Measurements from ENCODE around the gene LDHAL6A. TPM values are rescaled to one million over a fixed set of nuclear protein-coding genes. Genes with fewer than 3 reads are reported as not detected.

Gene LDHAL6A
- total RNA-seq, 1 experiment from 2014 or later: not detected

- Histone ChIP-seq H3K56ac (ENCODE audit: insufficient read length, low read depth, low read length) (no peak overlapping the region), H2BK120ac (ENCODE audit: low read depth, low read length, poor library complexity, severe bottlenecking) (no peak overlapping the region), H3K14ac (ENCODE audit: insufficient read depth, low read length) (no peak overlapping the region), H3K4ac (ENCODE audit: low read depth, low read length) (no peak overlapping the region), H3K9ac (ENCODE audit: extremely low read depth, insufficient read length, low read length) (no peak overlapping the region), H3K9me3 (ENCODE audit: control insufficient read depth, low read depth, low read length) (no peaks in the 10 kb centered on the region), H3K18ac (ENCODE audit: insufficient read length, low read depth, low read length) (no peak overlapping the region), H2BK12ac (ENCODE audit: insufficient read length, low read depth, low read length) (no peak overlapping the region), H3K79me1 (ENCODE audit: insufficient read depth, low read depth, low read length, poor library complexity, severe bottlenecking) (no peaks in the 10 kb centered on the region), H2AK5ac (ENCODE audit: insufficient read length, low read length) (no peak overlapping the region), H2AFZ (ENCODE audit: low read length) (no peak overlapping the region), H3K23me2 (ENCODE audit: insufficient read length, low read depth, low read length, poor library complexity, severe bottlenecking) (no peaks in the 10 kb centered on the region), H4K91ac (ENCODE audit: insufficient read length, low read depth, low read length) (no peak overlapping the region), H3K4me1 (ENCODE audit: insufficient read depth, low read length) (no peaks in the 10 kb centered on the region), H3K4me2 (ENCODE audit: insufficient read depth, insufficient read length, low read length) (no peak overlapping the region), H4K8ac (replicated peaks; ENCODE audit: insufficient read length, low read depth, low read length) (no peak overlapping the region), H3T11ph (ENCODE audit: low read length) (no peak overlapping the region), H3K27ac (ENCODE audit: insufficient read length, low read depth, low read length) (no peak overlapping the region), H2BK20ac (ENCODE audit: low read depth, low read length, poor library complexity, severe bottlenecking) (no peak overlapping the region), H4K20me1 (ENCODE audit: control insufficient read depth, insufficient read depth, insufficient read length) (no peaks in the 10 kb centered on the region), H3K79me2 (ENCODE audit: insufficient read depth, low read length) (no peaks in the 10 kb centered on the region), H2BK5ac (ENCODE audit: insufficient read length, low read length) (no peak overlapping the region), H2BK15ac (ENCODE audit: low read depth, low read length) (no peak overlapping the region), H3K23ac (ENCODE audit: insufficient read length, low read depth, low read length) (no peak overlapping the region), H3K27me3 (ENCODE audit: insufficient read depth, low read length) (no peaks in the 10 kb centered on the region), H4K5ac (ENCODE audit: insufficient read length, low read depth, low read length) (no peak overlapping the region)
- WGBS (ENCODE audit: extremely low coverage, insufficient read length, low lambda C conversion rate): no CpG with 5 or more reads among the region's 2 CpGs
- Mint-ChIP-seq H3K4me3 (no peak overlapping the region), H3K36me3 (ENCODE audit: insufficient read depth in 1 of 3, low read depth in 3 of 3) (peaks cover 4 to 38% (median 30%) of the 10 kb centered on the region in 3 experiments; a peak in 6 of 7 replicates), H3K27me3 (ENCODE audit: low read depth) (no peaks in the 10 kb centered on the region), H3K27ac (no peak overlapping the region), H3K9me3 (no peaks in the 10 kb centered on the region), H3K4me1 (no peaks in the 10 kb centered on the region)
- no peak for TF ChIP-seq CTCF (conservative IDR thresholded peaks at IDR 0.05)
- no peak for DNase-seq
Measured at GRCh38 chr11:18491924-18492323, 36.3 kb downstream of the LDHAL6A start.
